LNCAP (cell line): ENCODE results near the gene MRGPRD.

Experiments used
- TF ChIP-seq, protein P1 (sequence below): fragments of 450-650 bp; IDR thresholded peaks from 2 replicates; pipeline ENCODE4 v1.5.1; 2017; ENCODE audit warnings: mild to moderate bottlenecking

Gene MRGPRD

DNA sequence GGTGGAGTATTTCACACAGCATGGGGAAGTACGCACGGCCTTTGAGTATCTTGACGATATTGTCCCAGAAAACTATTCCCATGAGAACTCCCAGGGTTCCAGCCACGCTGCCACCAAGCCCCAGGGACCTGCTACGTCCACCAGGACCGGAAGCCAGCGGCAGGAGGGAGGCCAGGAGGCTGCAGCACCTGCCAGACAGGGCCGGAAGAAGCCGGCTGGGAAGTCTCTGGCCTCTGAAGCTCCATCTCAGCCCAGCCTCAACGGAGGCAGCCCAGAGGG is 44.5 kb downstream of the MRGPRD start:
- TF ChIP-seq, protein P1, sequence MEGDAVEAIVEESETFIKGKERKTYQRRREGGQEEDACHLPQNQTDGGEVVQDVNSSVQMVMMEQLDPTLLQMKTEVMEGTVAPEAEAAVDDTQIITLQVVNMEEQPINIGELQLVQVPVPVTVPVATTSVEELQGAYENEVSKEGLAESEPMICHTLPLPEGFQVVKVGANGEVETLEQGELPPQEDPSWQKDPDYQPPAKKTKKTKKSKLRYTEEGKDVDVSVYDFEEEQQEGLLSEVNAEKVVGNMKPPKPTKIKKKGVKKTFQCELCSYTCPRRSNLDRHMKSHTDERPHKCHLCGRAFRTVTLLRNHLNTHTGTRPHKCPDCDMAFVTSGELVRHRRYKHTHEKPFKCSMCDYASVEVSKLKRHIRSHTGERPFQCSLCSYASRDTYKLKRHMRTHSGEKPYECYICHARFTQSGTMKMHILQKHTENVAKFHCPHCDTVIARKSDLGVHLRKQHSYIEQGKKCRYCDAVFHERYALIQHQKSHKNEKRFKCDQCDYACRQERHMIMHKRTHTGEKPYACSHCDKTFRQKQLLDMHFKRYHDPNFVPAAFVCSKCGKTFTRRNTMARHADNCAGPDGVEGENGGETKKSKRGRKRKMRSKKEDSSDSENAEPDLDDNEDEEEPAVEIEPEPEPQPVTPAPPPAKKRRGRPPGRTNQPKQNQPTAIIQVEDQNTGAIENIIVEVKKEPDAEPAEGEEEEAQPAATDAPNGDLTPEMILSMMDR, result no peak

DNA sequence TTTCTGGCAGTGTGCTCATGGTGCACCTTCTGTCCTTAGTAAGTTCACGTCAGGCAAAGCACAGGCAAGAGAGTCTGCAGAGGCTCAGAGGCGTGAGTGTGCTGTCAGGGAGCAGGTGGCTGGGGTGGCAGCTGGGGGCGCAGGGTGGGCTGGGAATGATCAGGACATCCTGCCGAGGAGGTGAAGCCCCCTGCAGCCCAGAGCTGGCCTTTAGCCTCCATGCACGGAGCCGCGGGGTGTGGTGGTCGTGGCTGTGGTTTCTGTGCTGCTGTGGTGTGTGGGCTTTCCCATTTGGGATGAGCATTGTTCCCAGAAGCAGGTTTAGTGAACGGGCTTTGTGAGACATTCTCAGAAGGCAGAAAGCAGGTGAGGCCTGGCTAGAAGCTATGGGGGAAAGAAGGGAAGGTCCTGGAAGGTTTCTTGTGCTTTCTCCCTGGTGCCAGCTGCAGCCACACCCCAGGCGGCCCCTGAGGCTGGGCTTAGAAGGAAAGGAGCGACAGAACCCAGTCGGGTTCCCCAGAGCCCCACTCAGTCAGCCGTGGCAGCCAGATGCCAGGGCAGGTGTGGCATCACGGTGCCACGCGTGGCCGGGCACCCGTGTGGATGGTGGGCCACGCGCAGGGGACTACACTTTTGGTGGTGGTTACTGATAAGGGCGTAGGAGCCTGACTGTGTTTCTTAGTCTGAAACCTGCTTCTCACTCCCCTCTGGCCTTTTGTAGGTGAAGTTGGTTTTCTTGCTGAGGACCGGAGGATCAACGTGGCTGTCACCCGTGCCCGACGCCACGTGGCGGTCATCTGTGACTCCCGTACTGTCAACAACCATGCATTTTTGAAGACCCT is 45.0 kb downstream of the MRGPRD start:
- TF ChIP-seq, protein P1, result no peak

DNA sequence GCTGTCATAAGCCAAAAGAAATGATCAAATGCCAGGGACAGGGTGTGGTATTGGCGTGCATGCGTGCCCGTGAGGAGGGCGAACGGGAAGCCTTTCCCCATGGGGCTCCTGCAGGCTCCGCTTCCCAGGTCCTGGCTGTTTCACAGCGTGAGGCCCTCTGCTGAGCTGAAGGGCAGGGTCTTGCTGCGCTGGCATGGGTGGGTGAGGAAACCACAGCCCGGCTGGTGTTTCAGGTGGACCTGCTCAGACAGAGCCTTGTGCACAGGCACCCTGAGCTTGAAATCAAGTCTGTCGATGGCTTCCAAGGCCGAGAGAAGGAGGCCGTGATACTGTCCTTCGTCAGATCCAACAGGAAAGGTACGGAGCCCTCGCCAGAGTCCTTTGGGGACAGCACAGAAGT is 45.7 kb downstream of the MRGPRD start:
- TF ChIP-seq, protein P1, result no peak

DNA sequence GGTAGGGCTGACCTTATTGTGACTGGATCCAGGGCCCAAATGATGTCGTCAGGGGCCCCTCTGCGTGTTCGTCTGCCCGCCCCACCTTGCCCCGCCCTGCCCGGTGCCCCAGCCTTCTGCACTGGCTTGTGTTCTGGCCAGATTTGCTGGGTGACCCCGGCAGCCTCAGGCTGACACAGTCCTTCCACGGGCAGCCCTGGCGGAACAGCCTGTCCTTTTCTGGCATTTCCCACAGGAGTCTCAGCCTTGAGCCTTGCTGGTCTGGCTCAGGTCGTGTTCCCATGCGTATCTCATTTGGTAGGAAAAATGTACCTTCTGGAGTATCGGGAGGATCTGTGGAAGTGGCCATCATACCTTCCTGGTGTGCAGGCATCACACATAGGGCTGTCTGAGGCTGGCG is 46.1 kb downstream of the MRGPRD start:
- TF ChIP-seq, protein P1, result no peak

DNA sequence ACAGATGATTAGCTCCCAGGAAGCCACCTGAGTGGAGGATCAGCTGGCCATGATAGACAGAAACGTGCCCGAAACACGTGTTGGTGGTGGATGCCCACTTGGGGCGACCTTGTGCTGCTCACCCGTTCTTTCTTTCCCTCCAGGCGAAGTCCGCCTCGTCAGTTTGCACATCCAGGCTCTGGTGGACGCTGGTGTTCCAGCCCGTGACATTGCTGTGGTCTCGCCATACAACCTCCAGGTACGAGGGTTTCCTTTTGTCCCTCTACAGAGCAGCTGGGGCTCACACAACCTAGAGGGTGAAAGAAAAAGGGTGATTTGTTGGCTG is 46.5 kb downstream of the MRGPRD start:
- TF ChIP-seq, protein P1, result no peak

DNA sequence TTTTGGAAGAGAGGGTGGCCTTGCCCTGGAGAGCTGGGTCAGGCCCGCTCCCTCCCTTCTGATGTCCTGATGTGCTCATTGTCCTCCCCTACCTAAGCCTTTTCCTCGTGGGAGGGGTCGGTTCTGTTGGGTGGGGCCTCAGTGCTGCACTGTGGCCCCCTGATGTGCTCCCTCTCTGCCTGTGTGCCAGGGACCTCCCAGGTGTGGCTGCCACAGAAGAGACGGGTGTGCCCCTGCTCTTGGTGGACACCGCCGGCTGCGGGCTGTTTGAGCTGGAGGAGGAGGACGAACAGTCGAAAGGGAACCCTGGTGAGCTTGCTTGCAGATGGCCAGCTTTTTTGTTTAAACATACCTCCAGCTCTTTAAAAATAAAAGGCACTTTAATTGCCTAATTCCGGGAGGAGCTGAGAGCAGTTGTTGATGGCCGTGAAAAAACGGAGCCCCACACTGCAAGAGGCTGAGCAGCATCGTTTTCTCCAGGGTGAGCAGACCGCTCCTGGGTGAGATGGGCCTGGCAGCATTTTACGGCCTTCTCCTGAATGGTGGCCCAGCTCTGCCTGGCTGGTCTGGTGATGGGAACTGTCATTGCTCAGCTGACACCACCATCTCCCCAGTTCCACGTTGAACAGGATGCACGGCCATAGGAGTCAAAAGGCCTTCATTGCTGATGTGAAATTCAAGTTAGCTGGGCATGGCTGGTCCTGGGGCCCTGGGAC is 47.0 kb downstream of the MRGPRD start:
- TF ChIP-seq, protein P1, result no peak

DNA sequence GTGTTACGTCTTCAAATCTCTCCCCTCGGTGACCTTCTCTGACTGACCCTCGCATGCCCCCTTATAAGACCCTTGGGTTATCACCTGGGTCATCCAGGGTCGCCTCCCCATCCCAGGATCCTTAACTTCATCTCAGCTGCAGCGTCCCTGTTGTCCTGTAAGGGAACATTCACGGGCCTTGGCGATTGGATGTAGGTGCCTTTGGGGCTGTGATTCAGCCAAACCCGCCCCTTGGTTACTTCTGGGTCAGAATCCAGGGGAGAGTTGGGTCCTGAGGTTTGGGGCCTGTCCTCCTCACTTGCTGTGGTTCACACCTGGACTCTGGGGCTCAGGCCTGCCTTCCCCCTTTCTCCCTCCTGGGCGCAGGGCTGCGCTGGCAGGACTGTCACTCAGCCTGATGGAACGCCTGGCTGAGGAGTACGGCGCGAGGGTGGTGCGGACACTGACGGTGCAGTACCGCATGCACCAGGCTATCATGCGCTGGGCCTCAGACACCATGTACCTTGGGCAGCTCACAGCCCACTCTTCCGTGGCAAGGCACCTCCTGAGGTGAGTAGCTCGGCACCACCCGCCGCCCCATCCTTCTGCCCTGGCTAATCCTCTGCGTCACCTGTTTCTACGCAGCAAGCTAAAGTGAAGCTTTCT is 47.7 kb downstream of the MRGPRD start:
- TF ChIP-seq, protein P1, result no peak
